ENCODE measurements around the gene UBR4.

DNA sequence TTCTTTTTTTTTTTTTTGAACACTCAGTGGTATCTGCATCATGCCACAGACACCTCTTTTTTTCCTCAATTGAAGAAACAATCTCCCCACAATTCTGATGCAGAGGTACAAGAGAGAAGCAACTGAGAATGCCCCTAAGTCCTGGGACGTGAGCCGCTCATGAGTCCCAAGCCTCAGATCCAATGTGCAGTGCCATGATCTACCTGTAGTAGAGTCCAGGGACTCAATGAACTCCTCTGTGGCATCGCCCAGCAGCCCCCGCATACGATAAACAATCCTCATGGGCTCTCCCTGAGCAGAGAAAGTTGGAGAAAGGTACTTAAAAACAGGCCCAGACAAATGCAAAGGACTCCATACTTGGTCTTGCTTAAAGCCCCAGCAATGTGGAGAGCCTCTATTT is 113.1 kb downstream of the UBR4 start:
- TF ChIP-seq POLR2AphosphoS5 (IDR thresholded peaks at IDR 0.05; ENCODE audit: low read depth) (no peak), EZH2 (IDR thresholded peaks at IDR 0.05; ENCODE audit: low read depth, unreplicated experiment) (no peak), JUNB (IDR thresholded peaks at IDR 0.05; ENCODE audit: unreplicated experiment) (no peak), ZNF114 (CRISPR knock-in tag; IDR thresholded peaks at IDR 0.05) (no peak), ZNF331 (CRISPR knock-in tag; IDR thresholded peaks at IDR 0.05; ENCODE audit: low read depth) (no peak), EZH2phosphoT487 (IDR thresholded peaks at IDR 0.05; ENCODE audit: unreplicated experiment) (no peak)
- TF ChIP-seq, protein P1, sequence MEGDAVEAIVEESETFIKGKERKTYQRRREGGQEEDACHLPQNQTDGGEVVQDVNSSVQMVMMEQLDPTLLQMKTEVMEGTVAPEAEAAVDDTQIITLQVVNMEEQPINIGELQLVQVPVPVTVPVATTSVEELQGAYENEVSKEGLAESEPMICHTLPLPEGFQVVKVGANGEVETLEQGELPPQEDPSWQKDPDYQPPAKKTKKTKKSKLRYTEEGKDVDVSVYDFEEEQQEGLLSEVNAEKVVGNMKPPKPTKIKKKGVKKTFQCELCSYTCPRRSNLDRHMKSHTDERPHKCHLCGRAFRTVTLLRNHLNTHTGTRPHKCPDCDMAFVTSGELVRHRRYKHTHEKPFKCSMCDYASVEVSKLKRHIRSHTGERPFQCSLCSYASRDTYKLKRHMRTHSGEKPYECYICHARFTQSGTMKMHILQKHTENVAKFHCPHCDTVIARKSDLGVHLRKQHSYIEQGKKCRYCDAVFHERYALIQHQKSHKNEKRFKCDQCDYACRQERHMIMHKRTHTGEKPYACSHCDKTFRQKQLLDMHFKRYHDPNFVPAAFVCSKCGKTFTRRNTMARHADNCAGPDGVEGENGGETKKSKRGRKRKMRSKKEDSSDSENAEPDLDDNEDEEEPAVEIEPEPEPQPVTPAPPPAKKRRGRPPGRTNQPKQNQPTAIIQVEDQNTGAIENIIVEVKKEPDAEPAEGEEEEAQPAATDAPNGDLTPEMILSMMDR (conservative IDR thresholded peaks at IDR 0.05; ENCODE audit: low read depth in 2 of 2): no peak
- TF ChIP-seq, protein P2, sequence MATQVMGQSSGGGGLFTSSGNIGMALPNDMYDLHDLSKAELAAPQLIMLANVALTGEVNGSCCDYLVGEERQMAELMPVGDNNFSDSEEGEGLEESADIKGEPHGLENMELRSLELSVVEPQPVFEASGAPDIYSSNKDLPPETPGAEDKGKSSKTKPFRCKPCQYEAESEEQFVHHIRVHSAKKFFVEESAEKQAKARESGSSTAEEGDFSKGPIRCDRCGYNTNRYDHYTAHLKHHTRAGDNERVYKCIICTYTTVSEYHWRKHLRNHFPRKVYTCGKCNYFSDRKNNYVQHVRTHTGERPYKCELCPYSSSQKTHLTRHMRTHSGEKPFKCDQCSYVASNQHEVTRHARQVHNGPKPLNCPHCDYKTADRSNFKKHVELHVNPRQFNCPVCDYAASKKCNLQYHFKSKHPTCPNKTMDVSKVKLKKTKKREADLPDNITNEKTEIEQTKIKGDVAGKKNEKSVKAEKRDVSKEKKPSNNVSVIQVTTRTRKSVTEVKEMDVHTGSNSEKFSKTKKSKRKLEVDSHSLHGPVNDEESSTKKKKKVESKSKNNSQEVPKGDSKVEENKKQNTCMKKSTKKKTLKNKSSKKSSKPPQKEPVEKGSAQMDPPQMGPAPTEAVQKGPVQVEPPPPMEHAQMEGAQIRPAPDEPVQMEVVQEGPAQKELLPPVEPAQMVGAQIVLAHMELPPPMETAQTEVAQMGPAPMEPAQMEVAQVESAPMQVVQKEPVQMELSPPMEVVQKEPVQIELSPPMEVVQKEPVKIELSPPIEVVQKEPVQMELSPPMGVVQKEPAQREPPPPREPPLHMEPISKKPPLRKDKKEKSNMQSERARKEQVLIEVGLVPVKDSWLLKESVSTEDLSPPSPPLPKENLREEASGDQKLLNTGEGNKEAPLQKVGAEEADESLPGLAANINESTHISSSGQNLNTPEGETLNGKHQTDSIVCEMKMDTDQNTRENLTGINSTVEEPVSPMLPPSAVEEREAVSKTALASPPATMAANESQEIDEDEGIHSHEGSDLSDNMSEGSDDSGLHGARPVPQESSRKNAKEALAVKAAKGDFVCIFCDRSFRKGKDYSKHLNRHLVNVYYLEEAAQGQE (IDR thresholded peaks at IDR 0.05; ENCODE audit: unreplicated experiment): no peak

All from GM23338 (cell line).